ENCODE results near the gene INO80B.
"Not testable (repeated sequence)": the region's sequence is repeated elsewhere in the genome, so short reads cannot be mapped to it uniquely, and the experiment has no call there.

DNA sequence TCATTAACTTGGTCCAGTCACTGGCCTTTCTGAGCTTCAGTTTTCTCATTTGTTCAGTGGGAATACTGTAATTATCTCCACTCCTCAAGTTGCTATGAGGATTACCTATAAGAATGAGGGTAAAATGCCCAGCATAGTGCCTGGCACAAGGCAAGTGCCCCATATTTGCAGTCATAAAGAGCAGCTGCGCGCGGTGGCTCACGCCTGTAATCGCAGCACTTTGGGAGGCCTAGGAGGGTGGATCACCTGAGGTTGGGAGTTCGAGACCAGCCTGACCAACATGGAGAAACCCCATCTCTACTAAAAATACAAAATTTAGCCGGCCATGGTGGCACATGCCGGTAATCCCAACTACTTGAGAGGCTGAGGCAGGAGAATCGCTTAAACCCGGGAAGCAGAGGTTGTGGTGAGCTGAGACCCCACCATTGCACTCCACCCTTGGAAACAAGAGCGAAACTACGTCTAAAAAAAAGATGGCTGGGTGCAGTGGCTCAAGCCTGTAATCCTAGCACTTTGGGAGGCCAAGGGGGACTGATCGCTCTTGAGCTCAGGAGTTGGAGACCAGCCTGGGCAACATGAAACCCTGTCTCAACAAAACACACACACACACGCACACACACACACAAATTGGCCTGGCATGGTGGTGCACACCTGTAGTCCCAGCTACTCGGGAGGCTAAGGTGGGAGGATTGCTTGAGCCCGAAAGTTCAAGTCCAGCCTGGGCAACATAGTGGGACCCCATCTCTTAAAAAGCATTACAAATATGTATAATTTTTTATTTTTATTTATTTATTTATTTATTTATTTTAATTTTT lies 12.2 kb upstream of the INO80B start:
- TF ChIP-seq, protein P1, sequence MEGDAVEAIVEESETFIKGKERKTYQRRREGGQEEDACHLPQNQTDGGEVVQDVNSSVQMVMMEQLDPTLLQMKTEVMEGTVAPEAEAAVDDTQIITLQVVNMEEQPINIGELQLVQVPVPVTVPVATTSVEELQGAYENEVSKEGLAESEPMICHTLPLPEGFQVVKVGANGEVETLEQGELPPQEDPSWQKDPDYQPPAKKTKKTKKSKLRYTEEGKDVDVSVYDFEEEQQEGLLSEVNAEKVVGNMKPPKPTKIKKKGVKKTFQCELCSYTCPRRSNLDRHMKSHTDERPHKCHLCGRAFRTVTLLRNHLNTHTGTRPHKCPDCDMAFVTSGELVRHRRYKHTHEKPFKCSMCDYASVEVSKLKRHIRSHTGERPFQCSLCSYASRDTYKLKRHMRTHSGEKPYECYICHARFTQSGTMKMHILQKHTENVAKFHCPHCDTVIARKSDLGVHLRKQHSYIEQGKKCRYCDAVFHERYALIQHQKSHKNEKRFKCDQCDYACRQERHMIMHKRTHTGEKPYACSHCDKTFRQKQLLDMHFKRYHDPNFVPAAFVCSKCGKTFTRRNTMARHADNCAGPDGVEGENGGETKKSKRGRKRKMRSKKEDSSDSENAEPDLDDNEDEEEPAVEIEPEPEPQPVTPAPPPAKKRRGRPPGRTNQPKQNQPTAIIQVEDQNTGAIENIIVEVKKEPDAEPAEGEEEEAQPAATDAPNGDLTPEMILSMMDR (IDR thresholded peaks at IDR 0.05): not testable (repeated sequence)
- not testable (repeated sequence) for TF ChIP-seq POLR2A, EP300 (IDR thresholded peaks at IDR 0.05)
